HTR-8/SVneo (cell line): ENCODE results near the gene MAGI2.

Experiments used
- DNase-seq: peaks from one replicate; pipeline ENCODE4 v3.0.0; 2011; ENCODE audit warnings: low spot score, mixed read lengths; ENCODE audit not compliant: insufficient read length
- FAIRE-seq: peaks from 2 replicates; lab custom pipeline; 2011; peaks lifted over from hg19 to GRCh38; lab: Jason Lieb, UNC

The MAGI2 gene

GRCh38 chr7:78712111-78712510, 741.4 kb downstream of the MAGI2 start:
- no peak for FAIRE-seq
- no peak for DNase-seq

- DNase-seq = no peak
- FAIRE-seq = no peak
Observed at GRCh38 chr7:78709658-78710057, 743.8 kb downstream of the MAGI2 start.

- FAIRE-seq = no peak
- no peak for DNase-seq
Observed at GRCh38 chr7:78704504-78704903, 749.0 kb downstream of the MAGI2 start.

DNA sequence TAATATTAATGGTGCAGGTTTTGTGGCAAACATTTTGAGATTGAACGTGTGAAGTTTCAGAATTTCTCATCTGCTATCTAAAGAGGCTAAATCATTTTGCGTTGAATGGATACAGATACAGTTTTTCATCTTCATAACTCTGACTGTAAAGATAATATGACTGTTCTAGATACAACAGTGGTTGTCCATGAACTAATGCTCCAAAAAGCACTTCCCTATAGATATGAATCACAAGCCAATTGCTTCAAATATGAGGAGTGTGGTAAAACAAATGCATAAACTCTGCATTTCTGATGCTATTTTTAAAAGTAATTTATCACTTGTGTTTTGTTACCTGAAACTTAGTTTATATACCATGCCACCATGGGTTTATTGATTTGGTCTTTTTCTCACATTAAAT, 750.1 kb downstream of the MAGI2 start:
- DNase-seq (no peak), FAIRE-seq (no peak)

GRCh38 chr7:78702770-78703169, 750.7 kb downstream of the MAGI2 start:
- DNase-seq (no peak), FAIRE-seq (no peak)

- DNase-seq (no peak), FAIRE-seq (no peak)
Observed at GRCh38 chr7:78695826-78696225, 757.6 kb downstream of the MAGI2 start.

DNA sequence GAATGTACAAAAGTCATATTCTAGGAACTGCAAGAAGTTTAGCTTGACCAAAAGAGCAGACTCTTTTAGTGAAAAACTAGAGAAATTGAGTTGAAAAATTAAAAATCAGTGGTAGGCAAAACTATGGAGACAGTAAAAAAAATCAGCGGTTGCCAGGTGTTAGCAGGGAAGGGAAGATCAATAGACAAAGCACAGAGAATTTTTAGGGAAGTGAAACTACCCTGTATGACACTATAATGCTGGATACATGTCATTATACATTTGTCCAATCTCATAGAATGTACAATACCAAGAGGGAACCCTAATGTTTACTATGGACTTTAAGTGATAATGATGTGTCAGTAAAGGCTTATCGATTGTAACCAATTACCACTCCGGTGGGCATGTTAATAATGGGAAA, 761.9 kb downstream of the MAGI2 start:
- DNase-seq (no peak), FAIRE-seq (no peak)

DNA sequence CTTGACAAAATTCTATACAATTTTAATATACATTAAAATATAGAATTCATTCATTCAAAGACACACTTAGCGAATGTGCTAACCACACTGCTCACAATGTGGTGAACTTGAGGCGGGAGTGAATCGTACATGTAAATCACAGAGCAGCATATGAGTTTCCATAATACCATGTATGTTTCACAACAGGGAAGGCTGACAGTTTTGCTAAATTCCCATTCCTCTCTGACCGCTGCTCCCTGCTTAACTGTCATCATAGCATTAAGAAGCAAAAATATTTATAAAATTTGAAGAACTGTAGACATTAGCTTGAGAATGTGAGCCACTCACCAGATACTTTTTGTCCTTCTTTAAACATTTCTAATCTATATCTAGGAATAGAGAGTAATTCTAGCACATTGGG, 763.3 kb downstream of the MAGI2 start:
- DNase-seq = no peak
- no peak for FAIRE-seq

DNA sequence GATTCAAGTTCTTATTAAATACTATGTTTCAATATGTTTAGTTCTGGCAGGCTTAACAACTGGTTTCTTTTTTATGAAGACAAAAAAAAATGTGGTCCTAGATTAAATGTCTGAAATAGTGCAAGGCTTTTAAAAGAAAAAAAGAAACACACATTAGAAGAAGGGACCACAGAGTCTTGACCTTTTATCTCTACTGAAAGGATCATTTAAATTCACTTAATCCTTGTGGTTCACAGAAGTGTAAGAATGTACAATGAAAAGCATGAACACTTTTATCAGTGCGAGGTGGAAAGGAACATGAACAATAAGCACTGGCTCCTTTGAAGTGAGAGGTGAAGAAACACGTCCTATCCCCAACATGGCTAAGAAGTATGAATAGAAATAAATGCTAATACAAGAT, 765.1 kb downstream of the MAGI2 start:
- no peak for FAIRE-seq

GRCh38 chr7:78686189-78686588, 767.3 kb downstream of the MAGI2 start:
- FAIRE-seq (no peak), DNase-seq (no peak)

More for the DNA sequence above, 765.1 kb downstream of the MAGI2 start:
- no peak for DNase-seq

DNA sequence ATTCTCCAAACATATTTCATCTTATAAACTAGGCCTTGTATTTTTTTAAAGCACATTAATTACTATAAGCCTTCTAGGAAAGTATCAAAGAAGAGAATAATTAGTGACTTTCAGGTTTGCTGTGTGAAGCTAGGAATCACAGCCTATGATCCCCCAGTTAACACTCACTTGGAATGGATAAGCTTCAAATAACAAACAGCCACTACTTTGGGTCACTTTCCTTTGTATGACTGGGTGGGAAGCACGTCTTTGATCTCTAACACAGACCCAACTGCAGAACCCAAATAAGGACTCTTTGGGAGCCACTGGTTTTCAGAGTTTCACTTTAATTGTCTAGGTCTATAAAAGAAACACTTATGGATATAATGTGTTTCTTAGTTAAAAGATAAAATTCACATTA, 769.3 kb downstream of the MAGI2 start:
- DNase-seq (no peak), FAIRE-seq (no peak)

GRCh38 chr7:78683566-78683965, 769.9 kb downstream of the MAGI2 start:
- FAIRE-seq (no peak), DNase-seq (no peak)

DNA sequence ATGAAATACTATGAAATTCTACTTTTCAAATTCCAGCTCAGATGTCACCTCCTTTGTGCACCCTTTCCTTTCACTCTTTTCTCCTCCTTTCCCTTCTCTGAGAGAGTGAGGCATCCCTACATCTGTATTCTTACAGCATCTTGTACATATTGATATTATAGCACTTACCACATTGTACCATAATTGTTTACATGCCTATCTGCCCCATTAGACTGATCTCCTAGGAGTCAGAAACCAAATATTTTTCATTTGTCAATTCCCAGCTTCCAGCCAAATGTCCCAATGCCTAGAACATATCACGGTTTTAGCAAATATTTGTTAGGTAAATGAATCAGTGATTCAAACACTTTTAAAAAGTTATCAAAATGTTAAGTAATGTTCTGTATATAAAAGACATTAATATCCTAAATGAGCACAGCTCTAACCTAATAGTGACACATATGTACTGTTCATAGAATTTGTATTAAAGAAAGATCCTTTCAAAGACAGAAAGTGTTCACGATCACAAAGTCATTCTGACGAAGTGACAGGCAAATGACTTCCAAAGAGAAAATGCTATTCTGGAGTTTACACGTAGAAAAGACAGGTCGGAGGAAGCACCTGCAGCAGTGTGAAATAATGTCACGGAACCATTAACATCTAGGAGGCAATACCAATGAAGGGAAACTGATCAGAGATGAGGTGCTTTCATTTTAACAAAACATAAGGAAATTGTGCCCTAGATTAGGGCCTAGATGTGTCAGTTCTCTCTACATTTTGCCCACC, 774.2 kb downstream of the MAGI2 start:
- FAIRE-seq (no peak), DNase-seq (no peak)

- FAIRE-seq = no peak
- DNase-seq = no peak
Observed at GRCh38 chr7:78677391-78677790, 776.1 kb downstream of the MAGI2 start.

- DNase-seq (no peak), FAIRE-seq (no peak)
Observed at GRCh38 chr7:78675511-78675910, 778.0 kb downstream of the MAGI2 start.

DNA sequence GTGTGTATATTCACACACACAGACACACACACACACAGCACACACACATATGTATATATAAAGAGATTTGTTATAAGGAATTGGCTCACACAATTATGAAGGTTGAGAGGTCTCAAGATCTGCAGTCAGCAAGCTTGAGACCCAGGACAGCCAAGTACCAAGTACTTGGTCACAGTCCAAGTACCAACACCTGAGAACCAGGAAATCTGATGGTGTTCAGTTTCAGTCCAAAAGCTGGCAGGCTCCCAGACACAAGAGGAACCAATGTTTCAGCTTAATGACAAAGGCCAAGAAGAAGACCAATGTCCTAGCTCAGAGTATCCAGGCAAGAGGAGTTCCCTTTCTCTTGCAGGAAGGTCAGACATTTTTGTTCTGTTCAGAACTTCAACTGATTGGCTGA, 780.2 kb downstream of the MAGI2 start:
- FAIRE-seq (no peak), DNase-seq (no peak)

GRCh38 chr7:78662939-78663338, 790.5 kb downstream of the MAGI2 start:
- FAIRE-seq (no peak), DNase-seq (no peak)

GRCh38 chr7:78649976-78650375, 803.5 kb downstream of the MAGI2 start:
- no peak for DNase-seq
- FAIRE-seq = no peak

DNA sequence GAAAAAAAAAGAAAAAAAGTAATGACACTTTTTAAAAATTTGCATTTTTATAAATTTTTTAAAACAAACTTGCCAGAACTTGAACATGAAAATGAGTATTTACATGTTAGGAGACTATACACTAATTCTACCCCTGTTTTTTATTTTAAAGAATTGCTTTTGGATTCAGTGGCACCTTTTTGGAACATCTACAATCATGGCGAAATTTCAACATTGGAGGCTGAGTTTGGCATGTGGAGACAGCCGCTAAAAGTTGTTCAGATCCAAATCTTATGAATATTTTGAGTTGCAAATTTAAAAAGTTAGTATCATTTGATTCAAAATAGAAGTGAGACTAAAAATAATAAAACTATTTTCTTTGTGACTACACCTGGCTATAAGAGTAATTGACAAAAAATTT, 804.2 kb downstream of the MAGI2 start:
- no peak for DNase-seq
- FAIRE-seq = no peak

- no peak for FAIRE-seq
- no peak for DNase-seq
Observed at GRCh38 chr7:78642751-78643150, 810.7 kb downstream of the MAGI2 start.

GRCh38 chr7:78638364-78638763, 815.1 kb downstream of the MAGI2 start:
- no peak for FAIRE-seq

GRCh38 chr7:78636727-78637126, 816.7 kb downstream of the MAGI2 start:
- FAIRE-seq (no peak), DNase-seq (no peak)

More at GRCh38 chr7:78638364-78638763, 815.1 kb downstream of the MAGI2 start:
- DNase-seq = no peak
